CD14-positive monocyte (primary cell): ENCODE data around the gene UNC13C. TPM values are rescaled to one million over a fixed set of nuclear protein-coding genes. Genes with fewer than 3 reads are reported as not detected.

Source experiments
- DNase-seq, 3 donors: peaks; one replicate each; pipeline ENCODE4 v3.0.0-alpha.2; 2011 to 2022
- H2AFZ ChIP-seq: 2 replicates; pipeline ENCODE4 v1.6.0; 2012; ENCODE audit warnings: mild to moderate bottlenecking, low read depth, low read length, inconsistent platforms; ENCODE audit not compliant: insufficient read depth, poor library complexity, severe bottlenecking
- H3K27ac ChIP-seq, 2 donors: 1 replicate in 1 of 2; 2 replicates in 1 of 2; pipeline ENCODE4 v1.5.1; 2012 to 2013; ENCODE audit warnings: low read length in 2 of 2, control low read depth in 1 of 2, inconsistent platforms in 1 of 2, low read depth in 1 of 2, mild to moderate bottlenecking in 1 of 2
- H3K27me3 ChIP-seq, 2 donors: one replicate each; pipeline versions ENCODE4 v1.6.0 to v1.6.1; 2011 to 2013; ENCODE audit warnings: low read length in 2 of 2; ENCODE audit not compliant: control insufficient read depth in 2 of 2, insufficient read depth in 2 of 2
- H3K36me3 ChIP-seq, 2 donors: replicated peaks in 1 of 2; 1 replicate in 1 of 2; 2 replicates in 1 of 2; pipeline versions ENCODE4 v1.5.1 to v1.6.1; 2012 to 2013; ENCODE audit warnings: low read length in 2 of 2, control low read depth in 1 of 2, inconsistent platforms in 1 of 2, mild to moderate bottlenecking in 1 of 2; ENCODE audit not compliant: insufficient read depth in 2 of 2, control insufficient read depth in 1 of 2
- H3K4me1 ChIP-seq, 2 donors: 1 replicate in 1 of 2; 2 replicates in 1 of 2; pipeline versions ENCODE4 v1.5.1 to v1.6.1; 2012 to 2013; ENCODE audit warnings: low read length in 2 of 2, control low read depth in 1 of 2, inconsistent platforms in 1 of 2, mild to moderate bottlenecking in 1 of 2, moderate library complexity in 1 of 2; ENCODE audit not compliant: insufficient read depth in 2 of 2, control insufficient read depth in 1 of 2
- H3K4me2 ChIP-seq: replicated peaks from 2 replicates; pipeline ENCODE3; 2012; ENCODE audit warnings: low read length, moderate library complexity, mild to moderate bottlenecking; ENCODE audit not compliant: poor library complexity, severe bottlenecking; ENCODE audit errors: extremely low read depth
- H3K4me3 ChIP-seq, 3 experiments: fragments of 200-600 bp in 1 of 3; sonication (generic) in 1 of 3; replicated peaks in 1 of 3; 1 replicate in 2 of 3; 2 replicates in 1 of 3; pipeline ENCODE4 v1.5.1; 2011 to 2013; ENCODE audit warnings: low read length in 3 of 3, mild to moderate bottlenecking in 3 of 3, control low read depth in 2 of 3, low read depth in 2 of 3, inconsistent platforms in 1 of 3, moderate library complexity in 1 of 3
- H3K79me2 ChIP-seq: 2 replicates; pipeline ENCODE4 v1.6.0; 2012; ENCODE audit warnings: mild to moderate bottlenecking, control low read depth, inconsistent platforms, low read length, moderate library complexity; ENCODE audit not compliant: insufficient read depth
- H3K9ac ChIP-seq: 2 replicates; pipeline ENCODE4 v1.6.0; 2017; ENCODE audit warnings: low read length, mild to moderate bottlenecking; ENCODE audit not compliant: insufficient read depth, poor library complexity, severe bottlenecking
- H3K9me3 ChIP-seq, 2 donors: replicated peaks in 1 of 2; 1 replicate in 1 of 2; 2 replicates in 1 of 2; pipeline versions ENCODE4 v1.5.1 to v1.6.1; 2012 to 2013; ENCODE audit warnings: low read length in 2 of 2, control low read depth in 1 of 2; ENCODE audit not compliant: control insufficient read depth in 1 of 2, insufficient read depth in 1 of 2
- H4K20me1 ChIP-seq: 2 replicates; pipeline ENCODE4 v1.6.0; 2012; ENCODE audit warnings: mild to moderate bottlenecking, low read length, control low read depth, moderate library complexity; ENCODE audit not compliant: insufficient read depth
- H3K27ac Mint-ChIP-seq, 7 donors: one replicate each; pipeline ENCODE4 v1.8.0; 2020; ENCODE audit warnings: mild to moderate bottlenecking in 7 of 7, mixed read lengths in 7 of 7, moderate library complexity in 6 of 7, inconsistent platforms in 2 of 7
- H3K27me3 Mint-ChIP-seq, 3 donors: one replicate each; pipeline ENCODE4 v1.8.0; 2021 to 2022; ENCODE audit warnings: low read depth in 3 of 3, mild to moderate bottlenecking in 3 of 3, mixed read lengths in 3 of 3, moderate library complexity in 3 of 3, inconsistent platforms in 1 of 3
- H3K36me3 Mint-ChIP-seq, 2 donors: one replicate each; pipeline ENCODE4 v1.8.0; 2020; ENCODE audit warnings: mixed read lengths in 2 of 2, inconsistent platforms in 1 of 2, mild to moderate bottlenecking in 1 of 2
- H3K4me1 Mint-ChIP-seq: one replicate; pipeline ENCODE4 v1.8.0; 2020; ENCODE audit warnings: mild to moderate bottlenecking, mixed read lengths
- H3K4me3 Mint-ChIP-seq, 2 donors: one replicate each; pipeline ENCODE4 v1.8.0; 2020; ENCODE audit warnings: mild to moderate bottlenecking in 2 of 2, mixed read lengths in 2 of 2, moderate library complexity in 1 of 2
- H3K9me3 Mint-ChIP-seq, 7 donors: one replicate each; pipeline ENCODE4 v1.8.0; 2020 to 2022; ENCODE audit warnings: mixed read lengths in 7 of 7, mild to moderate bottlenecking in 6 of 7, moderate library complexity in 6 of 7, inconsistent platforms in 2 of 7
- WGBS: methylation state at CpG from one replicate; pipeline ENCODE4 v1.1.5; 2013; ENCODE audit warnings: missing lambda C conversion rate; ENCODE audit not compliant: insufficient coverage; 5-methylcytosine and 5-hydroxymethylcytosine counted together
- intact Hi-C, 2 donors: fragments of 100-400 bp; cut with micrococcal nuclease; formaldehyde crosslinking; loops; one replicate each; pipeline versions ENCODE4 v1.15.0 to v1.15.1; 2023
- polyA plus RNA-seq, 3 donors: library from polyadenylated mRNA; depleted of rRNA in 1 of 3; unstranded in 2 of 3; stranded (reverse) in 1 of 3; fragments of 300-500 nt in 2 of 3; fragments of >200 nt in 1 of 3; fragmentation: Illumina TruSeq in 2 of 3; gene quantifications; 1 replicate in 2 of 3; 2 replicates in 1 of 3; pipeline ENCODE4 v1.2.3, GENCODE V29; 2012 to 2021
- TF ChIP-seq, protein P1 (sequence below): fragments of 200-600 bp; IDR thresholded peaks from one replicate; pipeline ENCODE4 v1.8.0; 2022; ENCODE audit warnings: antibody characterized with exemption, mild to moderate bottlenecking

The UNC13C gene
- polyA plus RNA-seq, 3 donors, result not detected

DNA sequence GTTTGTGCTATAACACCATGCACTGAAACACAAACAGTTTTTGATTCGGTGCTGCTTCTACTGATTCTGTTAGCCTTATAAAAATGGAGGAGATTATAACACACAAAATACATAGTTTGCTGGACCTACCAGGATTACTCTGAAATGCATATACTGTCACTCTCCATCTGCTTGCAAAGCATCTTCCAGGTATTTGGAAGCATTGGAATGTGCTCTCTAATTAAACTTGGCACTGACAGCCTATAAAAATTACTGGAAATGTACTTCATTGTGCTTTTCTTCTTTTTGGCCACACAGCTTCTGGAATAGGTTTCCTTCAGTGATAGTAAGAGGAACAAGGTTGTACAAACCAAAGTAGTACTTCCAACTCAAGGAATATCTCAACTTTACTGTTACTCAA, 376.1 kb downstream of the UNC13C start:
- H3K27ac ChIP-seq, result no peak overlapping the region
- Mint-ChIP-seq H3K36me3 (no peaks in the 10 kb centered on the region), H3K4me3 (no peak overlapping the region), H3K9me3 (peaks cover 0 to 11% (median 2%) of the 10 kb centered on the region in 7 donors), H3K27ac (no peak overlapping the region), H3K4me1 (no peaks in the 10 kb centered on the region), H3K27me3 (peaks cover 0 to 2% (median 0%) of the 10 kb centered on the region in 3 donors)
- no peaks in the 10 kb centered on the region for H3K4me1 ChIP-seq
- no peak overlapping the region for H2AFZ ChIP-seq
- H4K20me1 ChIP-seq, result no peaks in the 10 kb centered on the region
- H3K9ac ChIP-seq, result no peak overlapping the region
- H3K79me2 ChIP-seq, result no peaks in the 10 kb centered on the region
- no peaks in the 10 kb centered on the region for H3K36me3 ChIP-seq
- no CpG with 5 or more reads among the region's 1 CpG for WGBS
- H3K9me3 ChIP-seq, result peaks cover 0 to 8% of the 10 kb centered on the region in 2 donors
- no peaks in the 10 kb centered on the region for H3K27me3 ChIP-seq
- intact Hi-C loops, result no loop called here
- H3K4me2 ChIP-seq, result no peak overlapping the region
- DNase-seq, result no peak
- TF ChIP-seq, protein P1, sequence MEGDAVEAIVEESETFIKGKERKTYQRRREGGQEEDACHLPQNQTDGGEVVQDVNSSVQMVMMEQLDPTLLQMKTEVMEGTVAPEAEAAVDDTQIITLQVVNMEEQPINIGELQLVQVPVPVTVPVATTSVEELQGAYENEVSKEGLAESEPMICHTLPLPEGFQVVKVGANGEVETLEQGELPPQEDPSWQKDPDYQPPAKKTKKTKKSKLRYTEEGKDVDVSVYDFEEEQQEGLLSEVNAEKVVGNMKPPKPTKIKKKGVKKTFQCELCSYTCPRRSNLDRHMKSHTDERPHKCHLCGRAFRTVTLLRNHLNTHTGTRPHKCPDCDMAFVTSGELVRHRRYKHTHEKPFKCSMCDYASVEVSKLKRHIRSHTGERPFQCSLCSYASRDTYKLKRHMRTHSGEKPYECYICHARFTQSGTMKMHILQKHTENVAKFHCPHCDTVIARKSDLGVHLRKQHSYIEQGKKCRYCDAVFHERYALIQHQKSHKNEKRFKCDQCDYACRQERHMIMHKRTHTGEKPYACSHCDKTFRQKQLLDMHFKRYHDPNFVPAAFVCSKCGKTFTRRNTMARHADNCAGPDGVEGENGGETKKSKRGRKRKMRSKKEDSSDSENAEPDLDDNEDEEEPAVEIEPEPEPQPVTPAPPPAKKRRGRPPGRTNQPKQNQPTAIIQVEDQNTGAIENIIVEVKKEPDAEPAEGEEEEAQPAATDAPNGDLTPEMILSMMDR, result no peak
- H3K4me3 ChIP-seq, result no peak overlapping the region

DNA sequence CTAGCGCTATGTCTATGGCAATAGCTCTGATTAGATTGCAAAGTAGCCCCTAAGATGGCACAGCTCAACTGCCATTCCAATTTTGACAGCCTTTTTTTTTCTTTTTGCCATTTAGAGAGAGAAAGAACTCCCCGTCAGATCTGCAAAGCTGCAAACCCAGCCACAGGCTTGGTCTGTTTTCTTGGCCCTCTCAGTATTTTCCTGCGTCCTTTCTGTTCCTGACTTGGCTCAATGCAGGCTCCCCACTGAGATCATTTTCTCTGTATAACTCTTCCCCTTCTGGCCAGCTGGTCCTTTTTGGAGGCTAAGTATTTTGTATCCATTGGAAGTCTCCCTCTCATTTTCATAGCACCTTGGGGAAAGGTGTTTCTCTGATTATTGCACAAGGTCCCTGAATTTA, 386.7 kb downstream of the UNC13C start:
- Histone ChIP-seq H3K4me3 (no peak overlapping the region), H3K4me1 (no peaks in the 10 kb centered on the region), H3K4me2 (no peak overlapping the region), H4K20me1 (no peaks in the 10 kb centered on the region), H3K36me3 (no peaks in the 10 kb centered on the region), H3K27me3 (no peaks in the 10 kb centered on the region), H3K9me3 (peaks cover 4 to 17% of the 10 kb centered on the region in 2 donors), H3K9ac (no peak overlapping the region), H3K27ac (no peak overlapping the region), H3K79me2 (no peaks in the 10 kb centered on the region), H2AFZ (no peak overlapping the region)
- Mint-ChIP-seq H3K4me3 (no peak overlapping the region), H3K4me1 (no peaks in the 10 kb centered on the region), H3K36me3 (no peaks in the 10 kb centered on the region), H3K9me3 (peaks cover 0 to 22% (median 11%) of the 10 kb centered on the region in 7 donors), H3K27me3 (peaks cover 0 to 2% (median 0%) of the 10 kb centered on the region in 3 donors), H3K27ac (no peak overlapping the region)
- TF ChIP-seq, protein P1, result no peak
- no peak for DNase-seq
- WGBS, result 71% methylated on average over 1 of the region's 3 CpGs
- intact Hi-C loops, result no loop called here
